Fibroblast of the conjunctiva (primary cell): ENCODE measurements around the gene CALCR.
"Not testable (repeated sequence)": the region's sequence is repeated elsewhere in the genome, so short reads cannot be mapped to it uniquely, and the experiment has no call there.

Experiments used
- DNase-seq: peaks from one replicate; pipeline ENCODE4 v3.0.0-alpha.2; 2010; ENCODE audit warnings: low read depth

Gene CALCR

GRCh38 chr7:93559639-93560491, 14.7 kb downstream of the CALCR start:
- DNase-seq: no peak

GRCh38 chr7:93558705-93559614, 15.6 kb downstream of the CALCR start:
- no peak for DNase-seq

GRCh38 chr7:93551931-93552330, 22.6 kb downstream of the CALCR start:
- no peak for DNase-seq

- DNase-seq: peak; percentile 38
Measured at GRCh38 chr7:93551063-93551895, 23.2 kb downstream of the CALCR start.

- DNase-seq: no peak
Measured at GRCh38 chr7:93547716-93548115, 26.8 kb downstream of the CALCR start.

GRCh38 chr7:93544691-93545090, 29.8 kb downstream of the CALCR start:
- DNase-seq: no peak

- DNase-seq: no peak
Measured at GRCh38 chr7:93538061-93538460, 36.5 kb downstream of the CALCR start.

- no peak for DNase-seq
Measured at GRCh38 chr7:93535616-93536015, 38.9 kb downstream of the CALCR start.

- no peak for DNase-seq
Measured at GRCh38 chr7:93530701-93531100, 43.8 kb downstream of the CALCR start.

- DNase-seq: no peak
Measured at GRCh38 chr7:93516834-93517233, 57.7 kb downstream of the CALCR start.

GRCh38 chr7:93515144-93515543, 59.4 kb downstream of the CALCR start:
- DNase-seq: no peak

GRCh38 chr7:93509303-93509702, 65.2 kb downstream of the CALCR start:
- no peak for DNase-seq

GRCh38 chr7:93503088-93503487, 71.4 kb downstream of the CALCR start:
- DNase-seq: no peak

- DNase-seq: not testable (repeated sequence)
Measured at GRCh38 chr7:93491860-93492259, 82.7 kb downstream of the CALCR start.

GRCh38 chr7:93476491-93477344, 97.8 kb downstream of the CALCR start:
- no peak for DNase-seq

- no peak for DNase-seq
Measured at GRCh38 chr7:93475811-93476210, 98.7 kb downstream of the CALCR start.

- no peak for DNase-seq
Measured at GRCh38 chr7:93471456-93471855, 103.1 kb downstream of the CALCR start.

- no peak for DNase-seq
Measured at GRCh38 chr7:93463764-93464163, 110.8 kb downstream of the CALCR start.

- DNase-seq: no peak
Measured at GRCh38 chr7:93461350-93461749, 113.2 kb downstream of the CALCR start.

- no peak for DNase-seq
Measured at GRCh38 chr7:93453262-93453661, 121.3 kb downstream of the CALCR start.

- no peak for DNase-seq
Measured at GRCh38 chr7:93448176-93448575, 126.3 kb downstream of the CALCR start.
